ENCODE results near the gene RBM47. TPM values are rescaled to one million over a fixed set of nuclear protein-coding genes. Genes with fewer than 3 reads are reported as not detected.

RBM47 gene
- total RNA-seq, 1 donor: 2.2 TPM

- H3K79me2 ChIP-seq (ENCODE audit: insufficient read depth, low read length): no peaks in the 10 kb centered on the region
- no peaks in the 10 kb centered on the region for H3K36me3 ChIP-seq (ENCODE audit: insufficient read depth, low read length)
- H3K9me3 ChIP-seq (ENCODE audit: low read depth, low read length): no peaks in the 10 kb centered on the region
- no peaks in the 10 kb centered on the region for H3K4me1 ChIP-seq (ENCODE audit: insufficient read depth, low read length)
- no peak for DNase-seq (ENCODE audit: insufficient read length, low spot score, missing footprints)
- no peak for TF ChIP-seq CTCF (IDR thresholded peaks at IDR 0.05; ENCODE audit: extremely low read depth, low read depth, low read length)
- H3K27ac ChIP-seq (ENCODE audit: low read depth, low read length): no peak overlapping the region
- H2AFZ ChIP-seq (ENCODE audit: low read length): no peak overlapping the region
- no peaks in the 10 kb centered on the region for H3K27me3 ChIP-seq (ENCODE audit: insufficient read depth, low read length)
- H3K4me2 ChIP-seq (ENCODE audit: insufficient read depth, low read length): no peak overlapping the region
- H3K4me3 ChIP-seq (ENCODE audit: insufficient read depth, low read length): no peak overlapping the region
- no peaks in the 10 kb centered on the region for H4K20me1 ChIP-seq (ENCODE audit: insufficient read depth, low read length)
These were observed 150.3 kb downstream of the RBM47 start for GRCh38 chr4:40479378-40479777.

GRCh38 chr4:40475609-40476008 is 154.1 kb downstream of the RBM47 start:
- DNase-seq (ENCODE audit: insufficient read length, low spot score, missing footprints): no peak
- Histone ChIP-seq H3K36me3 (ENCODE audit: insufficient read depth, low read length) (no peaks in the 10 kb centered on the region), H3K4me2 (ENCODE audit: insufficient read depth, low read length) (no peak overlapping the region), H3K27ac (ENCODE audit: low read depth, low read length) (no peak overlapping the region), H3K79me2 (ENCODE audit: insufficient read depth, low read length) (no peaks in the 10 kb centered on the region), H4K20me1 (ENCODE audit: insufficient read depth, low read length) (no peaks in the 10 kb centered on the region), H3K4me1 (ENCODE audit: insufficient read depth, low read length) (peaks cover 3% of the 10 kb centered on the region), H3K9me3 (ENCODE audit: low read depth, low read length) (no peaks in the 10 kb centered on the region), H3K4me3 (ENCODE audit: insufficient read depth, low read length) (no peak overlapping the region), H3K27me3 (ENCODE audit: insufficient read depth, low read length) (no peaks in the 10 kb centered on the region), H2AFZ (ENCODE audit: low read length) (no peak overlapping the region)
- TF ChIP-seq CTCF (IDR thresholded peaks at IDR 0.05; ENCODE audit: extremely low read depth, low read depth, low read length): no peak

- peaks cover 3% of the 10 kb centered on the region for H3K4me1 ChIP-seq (ENCODE audit: insufficient read depth, low read length)
- no peak for DNase-seq (ENCODE audit: insufficient read length, low spot score, missing footprints)
- H4K20me1 ChIP-seq (ENCODE audit: insufficient read depth, low read length): no peaks in the 10 kb centered on the region
- H3K4me2 ChIP-seq (ENCODE audit: insufficient read depth, low read length): no peak overlapping the region
- H3K79me2 ChIP-seq (ENCODE audit: insufficient read depth, low read length): no peaks in the 10 kb centered on the region
- H3K27ac ChIP-seq (ENCODE audit: low read depth, low read length): no peak overlapping the region
- H3K4me3 ChIP-seq (ENCODE audit: insufficient read depth, low read length): no peak overlapping the region
- H3K9me3 ChIP-seq (ENCODE audit: low read depth, low read length): no peaks in the 10 kb centered on the region
- no peaks in the 10 kb centered on the region for H3K36me3 ChIP-seq (ENCODE audit: insufficient read depth, low read length)
- TF ChIP-seq CTCF (IDR thresholded peaks at IDR 0.05; ENCODE audit: extremely low read depth, low read depth, low read length): no peak
- no peaks in the 10 kb centered on the region for H3K27me3 ChIP-seq (ENCODE audit: insufficient read depth, low read length)
- H2AFZ ChIP-seq (ENCODE audit: low read length): no peak overlapping the region
These were observed 155.9 kb downstream of the RBM47 start for GRCh38 chr4:40473578-40474388.

GRCh38 chr4:40471923-40472322 is 157.7 kb downstream of the RBM47 start:
- no peak for TF ChIP-seq CTCF (IDR thresholded peaks at IDR 0.05; ENCODE audit: extremely low read depth, low read depth, low read length)
- Histone ChIP-seq H3K27ac (ENCODE audit: low read depth, low read length) (no peak overlapping the region), H3K4me1 (ENCODE audit: insufficient read depth, low read length) (peaks cover 3% of the 10 kb centered on the region), H3K9me3 (ENCODE audit: low read depth, low read length) (no peaks in the 10 kb centered on the region), H2AFZ (ENCODE audit: low read length) (no peak overlapping the region), H3K4me2 (ENCODE audit: insufficient read depth, low read length) (no peak overlapping the region), H3K27me3 (ENCODE audit: insufficient read depth, low read length) (no peaks in the 10 kb centered on the region), H3K36me3 (ENCODE audit: insufficient read depth, low read length) (no peaks in the 10 kb centered on the region), H3K4me3 (ENCODE audit: insufficient read depth, low read length) (no peak overlapping the region), H4K20me1 (ENCODE audit: insufficient read depth, low read length) (no peaks in the 10 kb centered on the region), H3K79me2 (ENCODE audit: insufficient read depth, low read length) (no peaks in the 10 kb centered on the region)
- DNase-seq (ENCODE audit: insufficient read length, low spot score, missing footprints): no peak
